Neuronal stem cell (in vitro differentiated cells): ENCODE data around the gene SSRP1.

Experiments
- DNase-seq: peaks from one replicate; pipeline ENCODE4 v3.0.0-alpha.2; 2013; ENCODE audit warnings: low spot score
- H2AFZ ChIP-seq: one replicate; pipeline ENCODE4 v1.6.1; 2013; ENCODE audit warnings: mild to moderate bottlenecking, low read length, inconsistent platforms
- H2AK5ac ChIP-seq: 2 replicates; pipeline ENCODE4 v1.6.1; 2013; ENCODE audit warnings: low read depth, mild to moderate bottlenecking, inconsistent platforms, low read length, moderate library complexity, mixed read lengths
- H2BK120ac ChIP-seq: 2 replicates; pipeline ENCODE4 v1.6.1; 2013; ENCODE audit warnings: low read depth, mild to moderate bottlenecking, inconsistent platforms, low read length, moderate library complexity, mixed read lengths
- H2BK12ac ChIP-seq: one replicate; pipeline ENCODE4 v1.6.1; 2013; ENCODE audit warnings: low read length, inconsistent platforms
- H2BK15ac ChIP-seq: 2 replicates; pipeline ENCODE4 v1.6.1; 2013; ENCODE audit warnings: mild to moderate bottlenecking, low read length, inconsistent platforms, mixed read lengths
- H2BK5ac ChIP-seq: one replicate; pipeline ENCODE4 v1.6.1; 2013; ENCODE audit warnings: inconsistent platforms, mild to moderate bottlenecking, low read length, moderate library complexity
- H3K14ac ChIP-seq: one replicate; pipeline ENCODE4 v1.6.1; 2013; ENCODE audit warnings: low read length, inconsistent platforms
- H3K18ac ChIP-seq: 2 replicates; pipeline ENCODE4 v1.6.1; 2013; ENCODE audit warnings: low read length, inconsistent platforms
- H3K23ac ChIP-seq: 2 replicates; pipeline ENCODE4 v1.6.1; 2013; ENCODE audit warnings: low read depth, mild to moderate bottlenecking, mixed read lengths, low read length, inconsistent platforms; ENCODE audit not compliant: poor library complexity
- H3K27ac ChIP-seq: replicated peaks from 3 replicates; pipeline ENCODE4 v1.5.1; 2013; ENCODE audit warnings: low read length, inconsistent platforms
- H3K27me3 ChIP-seq, 3 experiments: 2 replicates each; pipeline ENCODE4 v1.6.1; 2013; ENCODE audit warnings: low read length in 3 of 3, mild to moderate bottlenecking in 2 of 3, inconsistent platforms in 1 of 3, low read depth in 1 of 3, mixed read lengths in 1 of 3, moderate library complexity in 1 of 3; ENCODE audit not compliant: control insufficient read depth in 3 of 3, insufficient read depth in 3 of 3
- H3K36me3 ChIP-seq, 2 donors: replicated peaks in 1 of 2; 2 replicates each; pipeline ENCODE4 v1.6.1; 2013; ENCODE audit warnings: low read length in 2 of 2; ENCODE audit not compliant: control insufficient read depth in 2 of 2, insufficient read depth in 2 of 2
- H3K4ac ChIP-seq: 2 replicates; pipeline ENCODE4 v1.6.1; 2013; ENCODE audit warnings: inconsistent platforms, mild to moderate bottlenecking, low read length, moderate library complexity
- H3K4me1 ChIP-seq, 2 donors: 1 replicate in 1 of 2; 2 replicates in 1 of 2; pipeline ENCODE4 v1.6.1; 2013; ENCODE audit warnings: low read length in 2 of 2, low read depth in 1 of 2; ENCODE audit not compliant: control insufficient read depth in 2 of 2, insufficient read depth in 1 of 2
- H3K4me2 ChIP-seq: one replicate; pipeline ENCODE4 v1.6.1; 2013; ENCODE audit warnings: mild to moderate bottlenecking, low read length, inconsistent platforms; ENCODE audit not compliant: insufficient read depth, poor library complexity, severe bottlenecking
- H3K4me3 ChIP-seq, 2 donors: 2 replicates each; pipeline ENCODE4 v1.5.1; 2013; ENCODE audit warnings: low read length in 2 of 2, mild to moderate bottlenecking in 2 of 2, inconsistent platforms in 1 of 2, moderate library complexity in 1 of 2
- H3K79me1 ChIP-seq: one replicate; pipeline ENCODE4 v1.6.1; 2013; ENCODE audit warnings: low read depth, mild to moderate bottlenecking, inconsistent platforms, low read length, moderate library complexity
- H3K9ac ChIP-seq: one replicate; pipeline ENCODE4 v1.6.1; 2013; ENCODE audit warnings: mild to moderate bottlenecking, low read depth, low read length, inconsistent platforms; ENCODE audit not compliant: poor library complexity
- H3K9me3 ChIP-seq, 2 donors: replicated peaks in 1 of 2; 2 replicates each; pipeline versions ENCODE3 to v1.6.1; 2013; ENCODE audit warnings: low read length in 2 of 2, mild to moderate bottlenecking in 2 of 2, inconsistent platforms in 1 of 2, low read depth in 1 of 2, mixed read lengths in 1 of 2, moderate library complexity in 1 of 2; ENCODE audit not compliant: control insufficient read depth in 2 of 2, insufficient read depth in 1 of 2
- H4K8ac ChIP-seq: one replicate; pipeline ENCODE4 v1.6.1; 2013; ENCODE audit warnings: low read depth, mild to moderate bottlenecking, inconsistent platforms, low read length, moderate library complexity
- H4K91ac ChIP-seq: one replicate; pipeline ENCODE4 v1.6.1; 2013; ENCODE audit warnings: low read length, low read depth, mild to moderate bottlenecking, inconsistent platforms; ENCODE audit not compliant: poor library complexity
- WGBS, 2 donors: extraction: QIAGEN DNeasy Blood & Tissue Kit; methylation state at CpG; one replicate each; pipeline ENCODE4 v1.1.7; 2013; ENCODE audit warnings: missing lambda C conversion rate in 2 of 2, mixed read lengths in 1 of 2; ENCODE audit not compliant: insufficient read length in 2 of 2, insufficient replicate concordance in 1 of 2; ENCODE audit errors: extremely low coverage in 2 of 2; 5-methylcytosine and 5-hydroxymethylcytosine counted together

Gene SSRP1

GRCh38 chr11:57306940-57307565 lies 28.6 kb downstream of the SSRP1 start:
- Histone ChIP-seq H2BK15ac (no peak overlapping the region), H3K79me1 (peaks cover 15% of the 10 kb centered on the region), H3K27ac (no peak overlapping the region), H3K14ac (no peak overlapping the region), H4K8ac (no peak overlapping the region), H3K23ac (no peak overlapping the region), H3K36me3 (peaks cover 44 to 92% of the 10 kb centered on the region in 2 donors), H2AK5ac (no peak overlapping the region), H3K4ac (no peak overlapping the region), H3K9ac (no peak overlapping the region), H3K18ac (no peak overlapping the region), H2BK5ac (peak overlapping the region; percentile 32), H3K9me3 (no peaks in the 10 kb centered on the region), H4K91ac (no peak overlapping the region), H2BK120ac (no peak overlapping the region), H3K4me3 (no peak overlapping the region), H2BK12ac (no peak overlapping the region), H2AFZ (no peak overlapping the region), H3K4me2 (no peak overlapping the region), H3K4me1 (peaks cover 0 to 12% of the 10 kb centered on the region in 2 donors), H3K27me3 (no peaks in the 10 kb centered on the region)
- no peak for DNase-seq
- no CpG with 5 or more reads among the region's 9 CpGs for WGBS, 2 donors

- Histone ChIP-seq H4K91ac (no peak overlapping the region), H2BK120ac (no peak overlapping the region), H3K4me1 (peaks cover 0 to 8% of the 10 kb centered on the region in 2 donors), H4K8ac (no peak overlapping the region), H3K9me3 (no peaks in the 10 kb centered on the region), H2BK15ac (no peak overlapping the region), H2AFZ (no peak overlapping the region), H3K18ac (no peak overlapping the region), H2AK5ac (no peak overlapping the region), H3K4ac (no peak overlapping the region), H3K79me1 (peaks cover 15% of the 10 kb centered on the region), H3K36me3 (peaks cover 49 to 93% of the 10 kb centered on the region in 2 donors), H2BK12ac (no peak overlapping the region), H3K27me3 (no peaks in the 10 kb centered on the region), H2BK5ac (no peak overlapping the region), H3K14ac (no peak overlapping the region), H3K4me3 (no peak overlapping the region), H3K9ac (no peak overlapping the region), H3K4me2 (no peak overlapping the region), H3K27ac (no peak overlapping the region), H3K23ac (no peak overlapping the region)
- DNase-seq, result no peak
- no CpG with 5 or more reads among the region's 15 CpGs for WGBS, 2 donors
Observed at GRCh38 chr11:57306161-57306876, 29.4 kb downstream of the SSRP1 start.

GRCh38 chr11:57305523-57305922 lies 30.2 kb downstream of the SSRP1 start:
- no peaks in the 10 kb centered on the region for H3K27me3 ChIP-seq
- no peak overlapping the region for H2AFZ ChIP-seq
- no peak overlapping the region for H3K27ac ChIP-seq
- no peak overlapping the region for H3K14ac ChIP-seq
- no peak overlapping the region for H4K8ac ChIP-seq
- no peak overlapping the region for H2BK15ac ChIP-seq
- no peak overlapping the region for H2AK5ac ChIP-seq
- no CpG with 5 or more reads among the region's 8 CpGs for WGBS, 2 donors
- no peak overlapping the region for H3K4me3 ChIP-seq
- H3K36me3 ChIP-seq, result peaks cover 57 to 93% of the 10 kb centered on the region in 2 donors
- no peak overlapping the region for H2BK5ac ChIP-seq
- H3K4ac ChIP-seq, result no peak overlapping the region
- H3K79me1 ChIP-seq, result peaks cover 15% of the 10 kb centered on the region
- no peak overlapping the region for H3K4me2 ChIP-seq
- H2BK120ac ChIP-seq, result no peak overlapping the region
- H3K18ac ChIP-seq, result no peak overlapping the region
- H3K9me3 ChIP-seq, result peaks cover 0 to 2% of the 10 kb centered on the region in 2 donors
- no peak overlapping the region for H3K9ac ChIP-seq
- DNase-seq, result no peak
- no peak overlapping the region for H3K23ac ChIP-seq
- no peak overlapping the region for H2BK12ac ChIP-seq
- peaks cover 0 to 3% of the 10 kb centered on the region in 2 donors for H3K4me1 ChIP-seq
- H4K91ac ChIP-seq, result no peak overlapping the region

- Histone ChIP-seq H3K14ac (no peak overlapping the region), H2BK5ac (no peak overlapping the region), H3K23ac (no peak overlapping the region), H3K27ac (no peak overlapping the region), H3K9ac (peak overlapping the region; percentile 50), H2AK5ac (no peak overlapping the region), H3K27me3 (no peaks in the 10 kb centered on the region), H4K8ac (no peak overlapping the region), H3K4me1 (peaks cover 0 to 2% of the 10 kb centered on the region in 2 donors), H4K91ac (no peak overlapping the region), H3K4me2 (no peak overlapping the region), H3K18ac (no peak overlapping the region), H2BK120ac (no peak overlapping the region), H3K79me1 (peaks cover 10% of the 10 kb centered on the region), H3K4me3 (no peak overlapping the region), H2BK15ac (no peak overlapping the region), H3K36me3 (peaks cover 59 to 93% of the 10 kb centered on the region in 2 donors), H2AFZ (no peak overlapping the region), H2BK12ac (no peak overlapping the region), H3K9me3 (peaks cover 14 to 16% of the 10 kb centered on the region in 2 donors), H3K4ac (no peak overlapping the region)
- WGBS, 2 donors, result no CpG with 5 or more reads among the region's 8 CpGs
- DNase-seq, result no peak
Observed at GRCh38 chr11:57303990-57304579, 31.6 kb downstream of the SSRP1 start.
